Stimulated activated CD8-positive, alpha-beta memory T cell treated with anti-CD3 and anti-CD28 coated beads, Interleukin-12 subunit alpha, Interleukin-12 subunit beta, amount 100 ng/mL, for 1 hour (primary cell): ENCODE results near the gene PRTN3.
A peak's percentile ranks its signal among the peaks of the same experiment; 100 is the strongest.
"Not testable (repeated sequence)": the region's sequence is repeated elsewhere in the genome, so short reads cannot be mapped to it uniquely, and the experiment has no call there.

ENCODE experiments used
- DNase-seq: peaks from one replicate; pipeline ENCODE4 v3.0.0-alpha.2; 2020; ENCODE audit warnings: low read depth

The PRTN3 gene

GRCh38 chr19:848386-848921, 7.7 kb downstream of the PRTN3 start:
- no peak for DNase-seq

DNA sequence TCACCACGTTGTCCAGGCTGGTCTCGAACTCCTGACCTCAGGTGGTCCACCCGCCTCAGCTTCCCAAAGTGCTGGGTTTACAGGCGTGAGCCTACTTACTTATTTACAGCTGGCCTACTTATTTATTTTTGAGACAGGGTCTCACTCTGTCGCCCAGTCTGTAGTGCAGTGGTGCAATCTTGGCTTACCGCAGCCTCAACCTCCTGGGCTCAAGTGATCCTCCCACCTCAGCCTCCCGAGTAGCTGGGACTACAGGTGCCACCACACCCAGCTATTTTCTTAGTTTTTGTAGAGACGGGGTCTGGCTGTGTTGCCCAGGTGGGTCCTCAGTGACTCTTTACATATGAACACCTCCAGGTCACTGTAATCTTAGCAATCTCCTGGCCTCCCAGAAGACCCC, 8.4 kb downstream of the PRTN3 start:
- DNase-seq, result not testable (repeated sequence)

GRCh38 chr19:850221-850978, 9.6 kb downstream of the PRTN3 start:
- DNase-seq, result no peak

GRCh38 chr19:850979-851335, 10.2 kb downstream of the PRTN3 start:
- DNase-seq, result no peak

DNA sequence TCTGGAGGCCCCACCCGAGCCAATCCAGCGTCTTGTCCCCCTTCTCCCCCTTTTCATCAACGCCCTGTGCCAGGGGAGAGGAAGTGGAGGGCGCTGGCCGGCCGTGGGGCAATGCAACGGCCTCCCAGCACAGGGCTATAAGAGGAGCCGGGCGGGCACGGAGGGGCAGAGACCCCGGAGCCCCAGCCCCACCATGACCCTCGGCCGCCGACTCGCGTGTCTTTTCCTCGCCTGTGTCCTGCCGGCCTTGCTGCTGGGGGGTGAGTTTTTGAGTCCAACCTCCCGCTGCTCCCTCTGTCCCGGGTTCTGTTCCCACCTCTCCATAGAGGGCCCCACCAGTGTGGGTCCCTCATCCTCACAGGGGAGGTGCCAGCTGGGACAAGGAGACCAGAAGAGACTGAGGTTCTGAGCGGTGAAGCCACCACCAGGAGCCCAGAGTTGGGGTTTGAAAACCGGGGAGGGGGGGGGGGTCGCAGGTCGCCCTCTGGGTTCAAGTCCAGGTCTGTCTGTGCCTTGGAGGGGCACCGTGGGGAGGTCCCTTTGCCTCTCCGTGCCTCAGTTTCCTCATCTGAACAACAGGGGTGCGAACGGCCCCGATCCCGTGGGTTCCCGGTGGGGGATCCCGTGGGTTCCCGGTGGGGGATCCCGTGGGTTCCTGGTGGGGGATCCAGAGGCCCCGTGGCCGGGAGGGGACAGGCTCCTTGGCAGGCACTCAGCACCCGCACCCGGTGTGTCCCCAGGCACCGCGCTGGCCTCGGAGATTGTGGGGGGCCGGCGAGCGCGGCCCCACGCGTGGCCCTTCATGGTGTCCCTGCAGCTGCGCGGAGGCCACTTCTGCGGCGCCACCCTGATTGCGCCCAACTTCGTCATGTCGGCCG, 11.6 kb downstream of the PRTN3 start, which contains the start of gene ELANE:
Gene ELANE, plus strand, starts transcription at position 168 of the 878 bp plus-strand sequence. Its CDS starts 26 bp downstream, at position 194.
- DNase-seq, result no peak

DNA sequence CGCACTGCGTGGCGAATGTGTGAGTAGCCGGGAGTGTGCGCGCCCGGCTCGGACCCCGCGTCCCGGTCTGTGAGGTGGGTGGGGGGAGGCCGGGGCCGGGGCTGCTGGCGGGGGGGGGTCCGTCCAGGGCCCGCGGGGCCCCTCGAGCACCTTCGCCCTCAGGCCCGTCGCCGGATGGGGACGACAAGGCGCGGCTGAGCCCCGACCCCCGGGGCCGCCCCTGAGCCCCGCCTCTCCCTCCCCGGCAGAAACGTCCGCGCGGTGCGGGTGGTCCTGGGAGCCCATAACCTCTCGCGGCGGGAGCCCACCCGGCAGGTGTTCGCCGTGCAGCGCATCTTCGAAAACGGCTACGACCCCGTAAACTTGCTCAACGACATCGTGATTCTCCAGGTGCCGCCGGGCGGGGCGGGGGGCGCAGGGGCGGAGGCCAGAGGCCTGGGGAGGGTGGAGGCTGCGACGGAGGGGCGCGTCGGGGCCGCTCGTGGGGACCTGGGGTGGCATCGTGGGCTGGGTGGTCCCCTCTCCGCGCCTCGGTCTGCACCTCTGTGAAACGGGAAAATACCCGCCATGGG, 12.3 kb downstream of the PRTN3 start:
- no peak for DNase-seq

- DNase-seq, result not testable (repeated sequence)
Observed at GRCh38 chr19:853614-854220, 12.9 kb downstream of the PRTN3 start.

DNA sequence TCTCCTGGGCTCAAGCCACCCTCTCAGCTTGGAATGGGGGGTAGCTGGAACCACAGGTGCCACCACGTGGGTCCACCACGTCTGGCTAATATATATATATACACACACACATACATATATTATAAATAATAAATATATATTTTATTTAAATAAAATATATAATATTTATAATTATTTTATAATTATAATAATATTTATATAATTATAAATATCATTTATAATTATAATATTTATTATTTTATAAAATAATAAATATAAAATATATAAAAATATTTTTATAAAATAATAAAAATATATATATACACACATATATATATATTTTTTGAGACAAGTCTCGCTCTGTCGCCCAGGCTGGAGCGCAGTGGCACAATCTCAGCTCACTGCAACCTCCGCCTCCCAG, 13.8 kb downstream of the PRTN3 start:
- no peak for DNase-seq

DNA sequence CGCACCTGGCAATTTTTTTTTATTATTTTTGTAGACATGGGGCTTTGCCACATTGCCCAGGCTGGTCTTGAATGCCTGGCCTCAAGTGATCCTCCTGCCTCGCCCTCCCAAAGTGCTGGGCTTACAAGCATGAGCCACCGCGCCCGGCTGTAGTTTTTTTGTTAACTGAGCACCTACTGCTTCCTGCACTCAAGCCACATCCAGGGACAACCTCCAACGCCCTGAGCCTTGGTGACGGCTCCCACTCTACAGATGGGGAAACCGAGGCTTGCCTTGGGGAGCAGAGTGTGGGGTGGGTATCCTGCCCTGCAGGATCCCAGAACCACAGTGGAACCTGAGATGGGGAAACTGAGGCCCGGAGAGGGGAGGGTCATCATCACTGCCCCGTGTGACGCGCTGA, 14.3 kb downstream of the PRTN3 start:
- no peak for DNase-seq

GRCh38 chr19:855566-856120, 14.8 kb downstream of the PRTN3 start:
- no peak for DNase-seq

DNA sequence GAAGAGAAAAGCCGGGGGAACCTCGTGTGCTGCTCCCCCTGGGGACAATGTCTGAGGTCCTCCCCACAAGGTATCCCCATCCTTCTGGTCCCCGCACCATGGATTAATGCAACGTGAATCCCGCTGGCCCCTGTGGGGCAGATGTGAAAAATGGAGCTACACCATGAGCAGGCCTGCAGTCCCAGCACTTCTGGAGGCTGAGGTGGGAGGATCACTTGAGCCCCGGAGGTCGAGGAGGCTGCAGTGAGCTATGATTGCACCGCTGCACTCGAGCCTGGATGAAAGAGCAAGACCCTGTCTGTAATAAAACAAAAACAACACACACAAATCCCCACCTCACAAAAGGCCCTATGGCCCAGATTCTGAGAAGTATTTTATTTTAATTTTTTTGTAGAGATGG, 17.5 kb downstream of the PRTN3 start:
- DNase-seq, result no peak

- DNase-seq, result no peak
Observed at GRCh38 chr19:858868-859843, 18.4 kb downstream of the PRTN3 start, which contains the start of gene CFD. TSS of gene CFD (plus strand) at chr19:859664. CDS start at chr19:859690, 26 bp downstream.

DNA sequence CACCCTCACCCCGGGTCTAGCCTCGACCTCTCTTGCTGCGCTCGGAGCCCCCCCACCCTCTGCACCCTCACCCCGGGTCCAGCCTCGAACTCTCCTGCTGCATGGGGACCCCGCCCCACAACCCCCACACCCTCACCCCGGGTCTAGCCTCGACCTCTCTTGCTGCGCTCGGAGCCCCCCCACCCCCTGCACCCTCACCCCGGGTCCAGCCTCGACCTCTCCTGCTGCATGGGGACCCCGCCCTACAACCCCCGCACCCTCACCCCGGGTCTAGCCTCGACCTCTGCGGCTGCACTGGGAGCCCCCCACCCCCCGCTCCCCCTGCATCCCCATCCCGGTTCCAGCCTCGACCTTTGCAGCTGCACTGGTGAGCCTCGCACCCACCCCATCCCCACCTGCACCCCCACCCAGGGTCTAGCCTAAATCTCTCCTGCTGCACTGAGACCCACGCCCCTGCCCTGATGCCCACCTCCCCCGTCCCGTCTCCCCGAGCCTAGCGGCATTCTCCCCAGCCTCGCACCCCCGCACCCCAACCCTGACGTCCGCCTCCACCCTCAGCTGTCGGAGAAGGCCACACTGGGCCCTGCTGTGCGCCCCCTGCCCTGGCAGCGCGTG, 20.4 kb downstream of the PRTN3 start:
- no peak for DNase-seq

- DNase-seq, result peak; percentile 46
Observed at GRCh38 chr19:861756-862580, 21.2 kb downstream of the PRTN3 start.

DNA sequence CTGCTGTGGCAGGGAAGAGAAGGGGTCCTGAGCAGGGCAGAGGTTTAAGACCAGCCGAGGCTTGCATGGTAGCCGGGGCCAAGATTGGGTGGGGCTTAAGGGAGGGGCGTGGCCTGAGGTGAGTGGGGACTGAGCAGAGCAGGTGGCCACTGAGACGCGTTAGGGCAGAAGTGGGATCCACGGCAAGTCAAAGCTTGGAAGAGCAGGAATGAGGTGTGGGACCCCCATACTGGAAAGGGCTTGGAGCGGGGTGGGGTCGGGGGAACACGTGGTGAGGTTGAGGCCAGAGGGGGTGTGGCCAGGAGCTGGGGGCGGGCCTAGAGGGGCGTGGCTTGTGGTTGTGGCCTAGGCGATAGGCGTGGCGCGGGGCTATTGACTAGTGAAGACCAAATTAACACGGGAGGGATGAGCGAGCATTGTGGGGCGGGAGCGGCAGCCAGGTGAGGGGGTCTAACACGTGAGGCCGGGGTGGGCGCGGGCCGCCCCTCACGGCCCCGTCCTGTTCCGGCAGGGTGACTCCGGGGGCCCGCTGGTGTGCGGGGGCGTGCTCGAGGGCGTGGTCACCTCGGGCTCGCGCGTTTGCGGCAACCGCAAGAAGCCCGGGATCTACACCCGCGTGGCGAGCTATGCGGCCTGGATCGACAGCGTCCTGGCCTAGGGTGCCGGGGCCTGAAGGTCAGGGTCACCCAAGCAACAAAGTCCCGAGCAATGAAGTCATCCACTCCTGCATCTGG, 21.9 kb downstream of the PRTN3 start:
- DNase-seq, result peak; percentile 65

GRCh38 chr19:863315-863620, 22.5 kb downstream of the PRTN3 start:
- DNase-seq, result no peak

DNA sequence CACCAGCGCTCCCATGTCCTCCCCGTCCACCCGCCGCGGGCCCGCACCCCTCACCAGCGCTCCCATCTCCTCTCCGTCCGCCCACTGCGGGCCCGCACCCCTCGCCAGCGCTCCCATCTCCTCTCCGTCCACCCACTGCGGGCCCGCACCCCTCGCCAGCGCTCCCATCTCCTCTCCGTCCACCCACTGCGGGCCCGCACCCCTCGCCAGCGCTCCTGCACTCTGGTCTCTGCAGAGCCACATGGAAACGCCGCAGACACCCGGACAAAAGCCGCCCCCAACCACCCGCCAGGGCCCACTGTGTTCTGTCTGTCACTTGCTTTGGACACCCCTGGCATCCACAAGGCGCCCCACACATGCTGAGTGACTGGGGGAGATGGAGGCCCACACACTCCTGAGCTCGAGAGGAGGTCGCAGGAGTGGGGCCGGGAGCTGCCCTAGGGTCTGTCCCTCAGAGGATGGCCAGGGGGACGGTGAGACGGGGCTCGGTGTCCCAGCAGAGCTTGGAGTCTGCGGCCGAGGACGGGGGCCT, 26.0 kb downstream of the PRTN3 start:
- DNase-seq, result no peak

DNA sequence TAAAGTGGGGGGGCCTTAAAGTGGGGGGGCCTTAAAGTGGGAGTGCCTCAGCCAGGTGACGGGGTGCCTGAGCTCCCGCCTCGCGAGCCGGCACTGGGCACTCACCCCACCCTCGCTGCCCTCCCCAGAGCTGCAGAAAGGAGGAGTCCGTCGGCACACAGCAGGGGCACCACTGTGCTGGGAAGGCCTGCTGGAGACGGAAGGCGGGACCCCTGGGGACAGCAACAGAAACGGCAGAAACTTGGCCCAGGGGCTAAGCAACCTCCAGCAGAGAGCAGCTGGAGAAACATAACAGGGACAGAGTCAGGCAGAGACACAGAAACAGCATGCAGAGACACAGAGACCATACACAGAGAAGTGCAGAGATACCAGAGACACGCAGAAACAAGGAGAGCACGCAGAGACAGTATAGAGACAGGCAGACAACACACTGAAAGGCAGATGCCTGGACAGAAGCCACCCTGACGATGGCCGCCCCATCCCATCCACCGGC, 26.5 kb downstream of the PRTN3 start:
- DNase-seq, result no peak
